Muscle layer of duodenum (tissue), 2 donors: Measurements from ENCODE around the gene TSPAN1.

Experiments
- H3K27ac ChIP-seq: one replicate; pipeline ENCODE4 v1.7.0; 2013; ENCODE audit warnings: mild to moderate bottlenecking, low read length
- H3K27me3 ChIP-seq: one replicate; pipeline ENCODE4 v1.7.0; 2013; ENCODE audit warnings: low read depth, mild to moderate bottlenecking, control low read depth, low read length
- H3K36me3 ChIP-seq, 2 donors: one replicate each; pipeline ENCODE4 v1.7.0; 2013; ENCODE audit warnings: low read length in 2 of 2, control low read depth in 1 of 2, mild to moderate bottlenecking in 1 of 2; ENCODE audit not compliant: insufficient read depth in 2 of 2, control insufficient read depth in 1 of 2
- H3K4me1 ChIP-seq, 2 donors: one replicate each; pipeline ENCODE4 v1.7.0; 2013; ENCODE audit warnings: low read length in 2 of 2, mild to moderate bottlenecking in 2 of 2, control low read depth in 1 of 2, moderate library complexity in 1 of 2; ENCODE audit not compliant: insufficient read depth in 2 of 2, control insufficient read depth in 1 of 2
- H3K4me3 ChIP-seq, 2 donors: one replicate each; pipeline ENCODE4 v1.7.0; 2013; ENCODE audit warnings: low read length in 2 of 2, low read depth in 1 of 2, mild to moderate bottlenecking in 1 of 2
- H3K9me3 ChIP-seq, 2 donors: one replicate each; pipeline ENCODE4 v1.7.0; 2013; ENCODE audit warnings: low read length in 2 of 2, control low read depth in 1 of 2, mild to moderate bottlenecking in 1 of 2; ENCODE audit not compliant: control insufficient read depth in 1 of 2
- donor health status: healthy.

The TSPAN1 gene

DNA sequence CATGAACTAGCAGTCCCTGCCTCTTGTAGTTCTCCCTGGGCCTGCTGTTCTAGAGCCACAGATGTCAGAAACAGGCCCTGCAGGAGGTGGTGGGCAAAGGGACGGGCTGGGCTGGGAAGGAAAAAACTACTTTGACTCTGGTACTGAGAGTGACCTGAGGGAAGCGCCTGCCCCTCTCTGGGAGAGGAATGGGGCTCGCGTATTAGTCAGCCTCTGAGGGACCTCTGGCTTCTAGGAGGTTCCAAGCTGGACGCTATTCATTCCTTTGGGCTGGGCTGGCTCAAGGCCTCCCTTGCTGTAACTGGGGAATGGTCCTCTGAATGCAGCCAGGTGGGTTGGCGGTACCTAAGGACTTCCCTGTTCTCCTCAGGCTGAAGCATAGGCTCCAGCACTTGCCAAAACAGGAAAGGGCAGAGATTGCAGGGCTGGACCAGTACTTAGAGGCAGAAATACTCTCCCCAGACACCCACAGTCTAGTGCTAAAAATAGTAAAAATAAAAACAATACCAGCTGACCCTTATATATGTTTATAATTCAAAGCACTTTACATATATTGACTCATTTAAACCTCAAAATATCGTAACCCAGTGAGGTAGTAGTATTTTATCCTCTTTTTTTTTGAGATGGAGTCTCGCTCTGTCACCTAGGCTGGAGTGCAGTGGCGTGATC is 16.3 kb downstream of the TSPAN1 start:
- Histone ChIP-seq H3K4me3 (no peak overlapping the region), H3K4me1 (no peaks in the 10 kb centered on the region), H3K9me3 (no peaks in the 10 kb centered on the region), H3K27me3 (no peaks in the 10 kb centered on the region), H3K36me3 (peaks cover 38 to 55% of the 10 kb centered on the region in 2 donors), H3K27ac (no peak overlapping the region)

DNA sequence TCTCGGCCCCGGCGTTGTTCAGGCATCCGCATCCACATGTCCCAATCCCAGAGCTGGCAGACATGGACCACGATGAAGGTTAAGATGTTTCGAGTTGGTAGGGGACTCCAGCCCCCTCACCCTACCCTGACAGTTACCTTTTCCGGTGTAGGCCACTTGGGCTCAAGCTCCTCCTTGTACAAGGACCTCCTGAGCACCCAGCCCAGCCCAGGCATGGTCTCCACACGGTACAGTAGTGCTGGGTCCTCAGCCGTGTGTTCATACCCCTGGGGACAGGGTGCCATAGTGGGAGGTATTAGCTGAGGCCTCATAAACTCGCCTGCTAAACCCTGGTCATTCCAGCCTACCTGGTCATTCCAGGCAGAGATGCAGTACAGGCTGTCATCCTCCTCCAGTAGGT is 17.3 kb downstream of the TSPAN1 start:
- no peak overlapping the region for H3K4me3 ChIP-seq
- H3K9me3 ChIP-seq: no peaks in the 10 kb centered on the region
- H3K27ac ChIP-seq: no peak overlapping the region
- H3K36me3 ChIP-seq: peaks cover 41 to 59% of the 10 kb centered on the region in 2 donors
- H3K4me1 ChIP-seq: peaks cover 1 to 7% of the 10 kb centered on the region in 2 donors
- H3K27me3 ChIP-seq: no peaks in the 10 kb centered on the region

DNA sequence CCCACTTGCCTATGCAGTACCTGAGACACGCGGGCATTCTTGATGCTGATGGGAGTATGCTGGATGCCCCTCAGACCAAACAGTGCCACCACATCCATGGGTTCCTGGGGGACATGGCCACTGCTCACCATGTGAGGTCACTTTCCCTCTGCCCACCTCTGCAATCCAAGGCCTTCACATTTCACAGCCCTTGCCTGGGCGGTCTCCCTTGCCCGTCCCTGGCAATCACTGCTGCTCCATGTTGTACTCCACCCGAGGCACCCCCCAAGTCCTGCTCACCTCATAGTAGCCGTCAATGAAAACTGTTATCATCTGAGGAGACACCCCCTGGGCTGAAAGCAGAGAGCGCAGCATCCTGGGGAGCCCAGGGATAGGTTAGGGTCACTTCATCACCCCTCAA is 18.4 kb downstream of the TSPAN1 start:
- no peak overlapping the region for H3K4me3 ChIP-seq
- H3K36me3 ChIP-seq: peaks cover 41 to 59% of the 10 kb centered on the region in 2 donors
- H3K9me3 ChIP-seq: no peaks in the 10 kb centered on the region
- H3K27ac ChIP-seq: no peak overlapping the region
- no peaks in the 10 kb centered on the region for H3K27me3 ChIP-seq
- peaks cover 9 to 15% of the 10 kb centered on the region in 2 donors for H3K4me1 ChIP-seq

DNA sequence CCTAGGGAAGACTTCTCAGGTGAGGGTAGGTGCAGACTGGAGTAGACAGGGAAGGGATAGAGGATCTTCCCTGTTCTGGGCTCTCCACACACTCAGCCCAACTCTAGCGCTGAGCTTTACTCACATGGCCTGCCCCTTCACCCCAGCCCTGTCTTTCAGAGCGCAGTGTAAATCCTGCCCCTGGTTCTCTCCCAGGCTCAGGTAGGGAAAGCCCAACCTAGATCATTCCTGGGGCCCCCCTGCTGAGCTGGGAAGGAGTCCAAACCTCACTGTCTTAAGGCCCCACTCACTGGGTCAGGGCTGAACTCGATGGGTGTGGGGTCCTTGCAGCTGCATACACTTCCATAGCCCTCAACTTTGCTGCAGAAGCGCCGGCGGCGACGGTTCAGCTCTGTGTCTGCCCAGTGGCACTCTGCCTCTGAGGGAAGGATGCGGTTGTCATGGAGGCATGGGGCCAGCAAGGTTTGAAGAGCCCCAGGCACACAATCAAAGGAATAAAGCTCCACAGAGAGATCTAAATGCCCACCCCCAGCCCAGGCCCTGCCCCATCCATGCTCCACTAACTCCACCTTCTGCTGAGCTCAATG is 19.2 kb downstream of the TSPAN1 start:
- H3K27ac ChIP-seq: no peak overlapping the region

DNA sequence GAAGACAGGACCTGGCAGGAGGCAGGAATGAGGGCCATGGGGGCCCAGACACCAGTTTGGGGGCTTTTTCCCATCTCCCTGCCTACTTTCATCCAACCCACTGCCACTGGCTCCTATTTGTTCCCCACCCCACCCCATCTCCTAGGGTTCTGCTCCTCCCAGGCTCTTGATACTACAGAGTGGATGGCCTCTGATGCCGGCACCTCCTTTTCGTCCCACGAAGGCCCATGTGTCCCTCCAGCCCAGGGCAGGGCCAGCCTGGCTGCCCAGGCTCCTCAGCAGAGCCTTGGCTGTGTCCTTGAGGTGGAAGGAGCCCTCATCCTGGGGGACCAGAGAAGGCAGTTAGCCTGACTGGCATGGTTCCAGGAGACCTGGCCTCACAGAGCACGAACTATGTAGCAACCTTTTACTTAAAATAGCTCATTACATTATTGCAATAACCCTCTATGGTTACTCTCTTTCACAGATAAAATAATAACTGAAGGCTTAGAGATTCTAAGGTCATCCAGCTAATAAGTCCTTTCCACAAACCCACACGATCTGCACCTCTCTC is 19.8 kb downstream of the TSPAN1 start:
- Histone ChIP-seq H3K4me1 (peaks cover 9 to 21% of the 10 kb centered on the region in 2 donors), H3K27me3 (no peaks in the 10 kb centered on the region), H3K27ac (no peak overlapping the region), H3K4me3 (no peak overlapping the region), H3K9me3 (no peaks in the 10 kb centered on the region), H3K36me3 (peaks cover 41 to 51% of the 10 kb centered on the region in 2 donors)

More for the DNA sequence above, 19.2 kb downstream of the TSPAN1 start:
- peaks cover 9 to 21% of the 10 kb centered on the region in 2 donors for H3K4me1 ChIP-seq
- H3K27me3 ChIP-seq: no peaks in the 10 kb centered on the region
- H3K4me3 ChIP-seq: no peak overlapping the region
- H3K36me3 ChIP-seq: peaks cover 41 to 57% of the 10 kb centered on the region in 2 donors
- no peaks in the 10 kb centered on the region for H3K9me3 ChIP-seq

DNA sequence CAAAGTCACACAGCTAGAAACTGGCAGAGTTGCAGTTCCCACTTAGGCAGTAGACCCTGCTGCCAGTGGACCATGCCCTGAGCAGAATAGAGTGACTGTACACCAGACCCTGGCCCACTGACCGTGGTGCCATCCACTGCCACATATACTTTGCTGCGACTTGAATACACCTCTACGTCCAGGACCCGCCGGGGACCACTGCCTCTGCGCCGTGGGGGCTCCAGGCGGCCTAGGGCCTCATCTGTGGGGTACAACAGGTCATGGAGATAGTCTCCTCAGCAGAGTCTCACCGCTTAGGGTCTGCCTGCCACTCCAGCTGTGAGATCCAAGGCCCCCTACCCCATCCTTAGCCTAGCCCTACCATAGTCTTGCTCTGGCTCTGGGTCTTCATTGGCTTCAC is 21.7 kb downstream of the TSPAN1 start:
- H3K4me1 ChIP-seq: peaks cover 9 to 21% of the 10 kb centered on the region in 2 donors
- H3K27ac ChIP-seq: no peak overlapping the region
- no peak overlapping the region for H3K4me3 ChIP-seq
- no peaks in the 10 kb centered on the region for H3K9me3 ChIP-seq
- peaks cover 35 to 37% of the 10 kb centered on the region in 2 donors for H3K36me3 ChIP-seq
- no peaks in the 10 kb centered on the region for H3K27me3 ChIP-seq

DNA sequence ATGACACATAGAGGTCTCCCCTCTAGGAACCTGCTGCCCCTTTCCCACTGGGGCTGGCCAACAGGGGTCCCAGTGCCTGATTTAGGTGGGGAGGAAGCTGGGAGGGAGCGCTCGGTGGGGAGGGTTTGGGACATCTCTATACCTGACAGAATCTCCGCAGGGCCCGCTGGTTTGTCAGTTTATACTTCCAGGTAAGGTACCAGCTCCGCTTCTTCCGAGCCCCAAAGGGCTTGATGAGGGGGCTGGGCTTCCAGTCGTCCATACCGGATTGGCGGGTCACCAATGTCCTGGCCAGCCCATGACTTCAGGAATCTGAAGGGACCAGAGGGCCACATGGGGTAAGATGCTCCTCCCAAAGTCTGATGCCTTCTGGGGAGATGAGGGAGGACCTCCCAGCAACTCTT is 22.7 kb downstream of the TSPAN1 start:
- Histone ChIP-seq H3K27me3 (no peaks in the 10 kb centered on the region), H3K36me3 (peaks cover 28 to 31% of the 10 kb centered on the region in 2 donors), H3K4me1 (peaks cover 9 to 23% of the 10 kb centered on the region in 2 donors), H3K9me3 (no peaks in the 10 kb centered on the region), H3K4me3 (peak overlapping the region; percentile 92 to 95), H3K27ac (peak overlapping the region; percentile 82)

DNA sequence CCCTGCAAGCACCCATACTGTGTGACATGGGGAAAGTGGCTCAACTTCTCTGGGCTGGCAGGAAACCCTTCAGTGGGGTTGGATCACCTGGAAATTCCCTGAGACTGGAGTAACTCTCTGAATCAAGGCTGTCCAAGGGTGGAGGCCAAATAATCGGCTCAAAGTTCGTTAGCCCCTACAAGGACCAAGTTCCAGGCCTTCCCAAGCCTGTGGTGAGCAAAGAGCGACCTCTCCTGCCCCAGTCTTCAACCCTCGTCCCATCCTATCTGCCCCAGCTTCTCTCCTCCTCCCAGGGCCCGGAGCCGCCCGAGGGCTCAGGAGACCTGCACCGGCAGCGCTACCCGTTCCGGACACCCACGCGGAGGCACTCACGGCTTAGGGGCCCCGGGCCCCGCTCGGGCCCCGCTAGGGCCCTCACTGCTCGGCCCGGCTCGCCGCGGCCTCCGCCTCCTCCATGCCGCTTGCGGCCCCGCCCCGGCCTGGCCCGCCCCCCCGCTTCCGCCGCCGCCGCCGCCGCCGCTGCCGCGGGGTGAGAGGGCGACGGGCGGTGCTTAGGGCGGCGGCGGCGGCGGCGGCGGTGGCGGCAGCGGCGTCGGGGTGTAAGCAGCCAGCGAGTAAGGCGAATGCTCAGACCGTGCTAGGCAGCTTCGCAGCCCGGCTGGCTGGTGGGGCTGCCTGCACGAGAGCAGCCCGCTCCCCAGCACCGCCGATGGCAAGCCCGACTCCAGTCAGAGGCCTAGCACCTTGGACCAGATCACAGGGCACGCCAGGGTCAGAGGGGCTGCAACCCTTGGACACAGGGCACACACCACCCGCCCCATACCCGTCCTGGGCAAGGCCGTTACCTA is 23.3 kb downstream of the TSPAN1 start, which contains the start of gene POMGNT1:
POMGNT1 (minus strand) TSS at position 471 of the 848 bp plus-strand sequence. CDS start 613 bp downstream, outside the sequence.
- Histone ChIP-seq H3K4me1 (peaks cover 9 to 27% of the 10 kb centered on the region in 2 donors), H3K27me3 (no peaks in the 10 kb centered on the region), H3K4me3 (peak within 1 kb of the TSS; percentile 92 to 95), H3K27ac (peak within 1 kb of the TSS; percentile 82), H3K36me3 (peaks cover 22 to 25% of the 10 kb centered on the region in 2 donors), H3K9me3 (no peaks in the 10 kb centered on the region)

DNA sequence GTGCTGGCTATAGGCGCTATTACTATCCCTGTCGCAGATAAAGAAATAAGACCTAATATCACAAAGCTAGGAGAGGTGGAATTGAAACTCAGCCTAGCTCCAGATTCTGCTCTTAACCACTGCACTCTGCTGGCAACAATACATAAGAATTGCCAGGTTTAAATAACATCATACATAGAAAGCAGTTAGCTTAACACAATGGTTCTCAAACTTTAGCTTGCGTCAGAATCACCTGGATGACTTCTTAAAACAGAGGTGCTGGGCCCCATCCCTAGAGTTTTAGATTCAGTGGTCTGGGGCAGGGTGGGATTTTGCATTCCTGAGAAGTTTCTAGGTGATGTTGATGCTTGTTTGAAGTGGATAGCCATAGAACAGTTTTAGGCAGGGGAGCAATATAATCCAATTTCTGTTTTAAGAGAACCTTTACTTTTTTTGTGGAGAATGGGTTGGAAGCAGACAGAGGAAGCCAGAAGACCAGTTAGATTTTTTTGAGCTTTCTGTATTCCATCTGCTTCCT is 24.4 kb downstream of the TSPAN1 start:
- Histone ChIP-seq H3K4me1 (peaks cover 11 to 31% of the 10 kb centered on the region in 2 donors), H3K36me3 (peaks cover 11 to 14% of the 10 kb centered on the region in 2 donors), H3K27ac (no peak overlapping the region), H3K27me3 (no peaks in the 10 kb centered on the region), H3K4me3 (peak overlapping the region in 1 of 2 donors; percentile 92), H3K9me3 (no peaks in the 10 kb centered on the region)

DNA sequence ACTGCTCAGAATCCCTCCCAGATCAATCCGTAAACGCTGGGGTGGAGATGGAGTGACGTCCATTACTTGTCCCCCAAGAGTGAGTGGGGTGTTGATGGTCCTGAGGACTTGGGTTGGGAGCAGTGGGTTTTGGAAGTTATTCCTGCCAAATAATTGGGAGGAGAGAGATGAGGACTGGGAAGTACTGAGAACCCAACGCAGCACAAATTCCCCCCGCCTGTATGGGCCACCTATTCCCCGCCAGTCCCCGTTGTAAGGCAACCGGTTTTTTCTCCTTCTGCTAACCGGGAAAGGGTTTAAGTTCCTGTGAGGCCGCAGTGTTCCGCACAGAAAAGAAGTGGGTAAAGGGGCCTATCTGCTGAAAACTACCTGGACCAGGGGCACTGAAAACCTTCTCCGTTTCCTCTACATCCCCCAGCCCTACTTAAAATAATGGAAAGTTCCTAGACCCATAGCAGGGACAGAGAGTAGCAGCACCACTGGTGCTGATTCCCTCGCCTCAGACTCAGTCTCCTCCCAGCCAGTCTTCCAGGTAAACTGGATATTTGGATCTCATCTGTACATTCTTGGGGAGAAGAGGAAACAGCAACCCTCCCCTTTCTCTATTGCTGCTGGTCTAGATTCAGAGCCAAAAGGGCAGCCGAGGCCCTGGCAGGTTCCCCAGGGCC is 29.0 kb downstream of the TSPAN1 start:
- Histone ChIP-seq H3K4me1 (peaks cover 4 to 29% of the 10 kb centered on the region in 2 donors), H3K27ac (peak overlapping the region; percentile 77), H3K27me3 (no peaks in the 10 kb centered on the region), H3K9me3 (no peaks in the 10 kb centered on the region), H3K36me3 (peaks cover 0 to 3% of the 10 kb centered on the region in 2 donors), H3K4me3 (peak overlapping the region; percentile 83 to 98)
